ENCODE results near the gene CTNNA2. TPM values are rescaled to one million over a fixed set of nuclear protein-coding genes. Genes with fewer than 3 reads are reported as not detected.
A peak's percentile ranks its signal among the peaks of the same experiment; 100 is the strongest.

CTNNA2 gene
- total and polyA plus RNA-seq, 8 donors: 0.28 to 5.7 (median 0.44) TPM; not detected in 4

GRCh38 chr2:79850912-79851311 lies 338.1 kb downstream of the CTNNA2 start:
- Histone ChIP-seq H3K9me3 (no peaks in the 10 kb centered on the region), H3K27me3 (no peaks in the 10 kb centered on the region), H3K27ac (no peak overlapping the region), H3K4me3 (no peak overlapping the region), H3K36me3 (no peaks in the 10 kb centered on the region), H3K4me1 (peaks cover 0 to 3% (median 0%) of the 10 kb centered on the region in 4 donors)
- intact Hi-C loops (cut with DNase I; ENCODE audit: low total_unique reads): no loop called here
- TF ChIP-seq POLR2A (IDR thresholded peaks at IDR 0.05) (no peak), EP300 (IDR thresholded peaks at IDR 0.05) (no peak), POLR2AphosphoS5 (IDR thresholded peaks at IDR 0.05) (no peak)
- TF ChIP-seq, protein P1, sequence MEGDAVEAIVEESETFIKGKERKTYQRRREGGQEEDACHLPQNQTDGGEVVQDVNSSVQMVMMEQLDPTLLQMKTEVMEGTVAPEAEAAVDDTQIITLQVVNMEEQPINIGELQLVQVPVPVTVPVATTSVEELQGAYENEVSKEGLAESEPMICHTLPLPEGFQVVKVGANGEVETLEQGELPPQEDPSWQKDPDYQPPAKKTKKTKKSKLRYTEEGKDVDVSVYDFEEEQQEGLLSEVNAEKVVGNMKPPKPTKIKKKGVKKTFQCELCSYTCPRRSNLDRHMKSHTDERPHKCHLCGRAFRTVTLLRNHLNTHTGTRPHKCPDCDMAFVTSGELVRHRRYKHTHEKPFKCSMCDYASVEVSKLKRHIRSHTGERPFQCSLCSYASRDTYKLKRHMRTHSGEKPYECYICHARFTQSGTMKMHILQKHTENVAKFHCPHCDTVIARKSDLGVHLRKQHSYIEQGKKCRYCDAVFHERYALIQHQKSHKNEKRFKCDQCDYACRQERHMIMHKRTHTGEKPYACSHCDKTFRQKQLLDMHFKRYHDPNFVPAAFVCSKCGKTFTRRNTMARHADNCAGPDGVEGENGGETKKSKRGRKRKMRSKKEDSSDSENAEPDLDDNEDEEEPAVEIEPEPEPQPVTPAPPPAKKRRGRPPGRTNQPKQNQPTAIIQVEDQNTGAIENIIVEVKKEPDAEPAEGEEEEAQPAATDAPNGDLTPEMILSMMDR (IDR thresholded peaks at IDR 0.05): no peak
- DNase-seq: no peak

DNA sequence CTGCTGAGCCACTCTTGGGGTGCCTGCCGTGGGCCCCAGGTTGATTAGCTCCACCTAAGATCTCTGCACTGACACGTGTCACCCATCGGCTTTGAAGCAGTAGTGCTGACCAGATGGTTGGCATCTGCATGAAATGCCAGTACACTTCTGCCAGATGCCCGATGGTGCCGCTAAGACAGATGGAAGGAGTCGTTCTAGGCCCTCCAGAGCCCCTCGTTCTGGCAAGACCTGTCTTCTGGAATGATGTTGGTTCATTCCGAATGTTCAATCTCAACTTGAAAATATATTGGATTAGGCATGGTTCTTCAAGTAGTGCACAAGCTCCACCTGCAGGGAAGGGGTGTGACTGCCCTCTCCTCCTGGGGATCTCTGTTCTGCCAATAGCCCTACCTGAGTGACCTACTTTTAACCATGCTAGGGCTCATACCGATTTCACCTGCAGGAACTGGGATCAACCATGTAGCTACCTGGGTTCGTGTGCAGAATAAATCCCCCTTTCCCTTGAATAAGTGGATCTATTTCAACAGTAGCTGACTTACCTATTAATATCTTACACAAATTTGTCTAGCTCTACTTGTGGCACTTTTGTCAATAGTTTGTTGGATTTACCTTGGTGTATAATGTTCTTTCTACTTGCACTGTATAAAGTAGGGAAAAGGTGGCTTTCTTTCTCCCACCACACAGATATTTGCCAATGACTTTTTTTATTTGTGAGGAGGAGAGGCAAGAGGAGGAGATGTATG lies 342.6 kb downstream of the CTNNA2 start:
- intact Hi-C loops (cut with DNase I; ENCODE audit: low total_unique reads): no loop called here

GRCh38 chr2:79857888-79858287 lies 345.0 kb downstream of the CTNNA2 start:
- 88 to 97% (median 95%) methylated on average over 17 of the region's 17 CpGs for WGBS, 5 donors
- no peaks in the 10 kb centered on the region for H3K36me3 ChIP-seq
- no peak for DNase-seq
- intact Hi-C loops (cut with DNase I; ENCODE audit: low total_unique reads): no loop called here
- no peak for TF ChIP-seq POLR2A (IDR thresholded peaks at IDR 0.05)
- TF ChIP-seq, protein P1 (IDR thresholded peaks at IDR 0.05): no peak
- TF ChIP-seq EP300 (IDR thresholded peaks at IDR 0.05): no peak
- TF ChIP-seq POLR2AphosphoS5 (IDR thresholded peaks at IDR 0.05): no peak
- H3K4me3 ChIP-seq: no peak overlapping the region
- no peaks in the 10 kb centered on the region for H3K27me3 ChIP-seq
- H3K27ac ChIP-seq: no peak overlapping the region
- no peaks in the 10 kb centered on the region for H3K9me3 ChIP-seq
- no peaks in the 10 kb centered on the region for H3K4me1 ChIP-seq

More for the DNA sequence above, 342.6 kb downstream of the CTNNA2 start:
- TF ChIP-seq, protein P1 (IDR thresholded peaks at IDR 0.05): peak in 4 of 7 experiments; percentile 16 to 48 (median 19)
- no peak for TF ChIP-seq POLR2AphosphoS5 (IDR thresholded peaks at IDR 0.05)
- WGBS, 5 donors: 39 to 48% (median 43%) methylated on average over 10 of the region's 10 CpGs
- Histone ChIP-seq H3K4me1 (no peaks in the 10 kb centered on the region), H3K9me3 (no peaks in the 10 kb centered on the region), H3K36me3 (no peaks in the 10 kb centered on the region), H3K27me3 (no peaks in the 10 kb centered on the region), H3K27ac (no peak overlapping the region), H3K4me3 (no peak overlapping the region)
- peak; percentile 47 for DNase-seq

GRCh38 chr2:79860228-79861058 lies 347.6 kb downstream of the CTNNA2 start:
- Histone ChIP-seq H3K9me3 (no peaks in the 10 kb centered on the region), H3K4me1 (no peaks in the 10 kb centered on the region), H3K4me3 (no peak overlapping the region), H3K36me3 (no peaks in the 10 kb centered on the region), H3K27ac (no peak overlapping the region), H3K27me3 (no peaks in the 10 kb centered on the region)
- peak in 1 of 2 donors; percentile 53 for DNase-seq
- intact Hi-C loops (cut with DNase I; ENCODE audit: low total_unique reads): no loop called here
- TF ChIP-seq, protein P1 (IDR thresholded peaks at IDR 0.05): peak in 3 of 7 experiments; percentile 9 to 33 (median 23)
- TF ChIP-seq POLR2A (IDR thresholded peaks at IDR 0.05) (no peak), POLR2AphosphoS5 (IDR thresholded peaks at IDR 0.05) (no peak), EP300 (IDR thresholded peaks at IDR 0.05) (no peak)
- WGBS, 5 donors: 35 to 48% (median 37%) methylated on average over 10 of the region's 10 CpGs
